DMS 273 treated with DMSO at 0.1 percent for 48 hours (cell line): ENCODE data around the gene CPED1.
A peak's percentile ranks its signal among the peaks of the same experiment; 100 is the strongest.

Source experiments
- DNase-seq: peaks from one replicate; lab custom pipeline; 2025; lab: John Stamatoyannopoulos, UW

The CPED1 gene

GRCh38 chr7:121261207-121261884, 272.8 kb downstream of the CPED1 start:
- no peak for DNase-seq

GRCh38 chr7:121262221-121262620, 273.7 kb downstream of the CPED1 start:
- no peak for DNase-seq

GRCh38 chr7:121262969-121263368, 274.5 kb downstream of the CPED1 start:
- no peak for DNase-seq

GRCh38 chr7:121266307-121266894, 277.9 kb downstream of the CPED1 start:
- DNase-seq = peak; percentile 52

- DNase-seq = no peak
Measured at GRCh38 chr7:121267612-121268011, 279.1 kb downstream of the CPED1 start.

- no peak for DNase-seq
Measured at GRCh38 chr7:121269798-121270197, 281.3 kb downstream of the CPED1 start.

- no peak for DNase-seq
Measured at GRCh38 chr7:121271098-121271497, 282.6 kb downstream of the CPED1 start.

GRCh38 chr7:121271916-121272315, 283.4 kb downstream of the CPED1 start:
- DNase-seq = no peak

- no peak for DNase-seq
Measured at GRCh38 chr7:121272676-121273075, 284.2 kb downstream of the CPED1 start.

- DNase-seq = no peak
Measured at GRCh38 chr7:121273467-121274167, 285.1 kb downstream of the CPED1 start.

- DNase-seq = no peak
Measured at GRCh38 chr7:121274467-121274866, 286.0 kb downstream of the CPED1 start.

- DNase-seq = no peak
Measured at GRCh38 chr7:121275204-121275603, 286.7 kb downstream of the CPED1 start.

GRCh38 chr7:121276313-121276712, 287.8 kb downstream of the CPED1 start:
- DNase-seq = no peak

GRCh38 chr7:121278120-121279021, 289.9 kb downstream of the CPED1 start:
- DNase-seq = no peak

- no peak for DNase-seq
Measured at GRCh38 chr7:121279060-121279620, 290.6 kb downstream of the CPED1 start.

- no peak for DNase-seq
Measured at GRCh38 chr7:121279822-121280221, 291.3 kb downstream of the CPED1 start.

GRCh38 chr7:121280656-121281055, 292.1 kb downstream of the CPED1 start:
- no peak for DNase-seq

GRCh38 chr7:121282129-121282528, 293.6 kb downstream of the CPED1 start:
- DNase-seq = no peak

GRCh38 chr7:121285066-121285667, 296.7 kb downstream of the CPED1 start:
- DNase-seq = no peak

GRCh38 chr7:121286186-121286585, 297.7 kb downstream of the CPED1 start:
- DNase-seq = no peak
